Measurements from ENCODE around the gene DNM3.

DNA sequence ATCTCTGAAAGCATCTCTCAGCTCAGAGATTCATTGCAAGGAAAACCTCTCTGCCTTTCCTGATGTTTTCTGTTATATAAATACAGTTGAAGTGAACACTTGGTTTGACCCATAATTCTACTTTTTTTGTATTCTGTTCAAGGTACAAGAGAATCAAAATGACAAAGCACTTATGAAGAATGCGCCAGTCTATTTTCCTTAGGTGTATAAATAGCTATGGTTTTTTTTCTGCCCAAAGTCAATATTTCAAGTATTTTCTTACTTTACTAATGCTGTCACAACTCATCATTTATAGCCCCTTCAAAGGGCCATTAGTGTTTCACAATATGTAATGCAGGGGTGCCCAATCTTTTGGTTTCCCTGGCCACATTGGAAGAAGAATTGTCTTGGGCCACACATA, 436.7 kb downstream of the DNM3 start:
- TF ChIP-seq, protein P1, sequence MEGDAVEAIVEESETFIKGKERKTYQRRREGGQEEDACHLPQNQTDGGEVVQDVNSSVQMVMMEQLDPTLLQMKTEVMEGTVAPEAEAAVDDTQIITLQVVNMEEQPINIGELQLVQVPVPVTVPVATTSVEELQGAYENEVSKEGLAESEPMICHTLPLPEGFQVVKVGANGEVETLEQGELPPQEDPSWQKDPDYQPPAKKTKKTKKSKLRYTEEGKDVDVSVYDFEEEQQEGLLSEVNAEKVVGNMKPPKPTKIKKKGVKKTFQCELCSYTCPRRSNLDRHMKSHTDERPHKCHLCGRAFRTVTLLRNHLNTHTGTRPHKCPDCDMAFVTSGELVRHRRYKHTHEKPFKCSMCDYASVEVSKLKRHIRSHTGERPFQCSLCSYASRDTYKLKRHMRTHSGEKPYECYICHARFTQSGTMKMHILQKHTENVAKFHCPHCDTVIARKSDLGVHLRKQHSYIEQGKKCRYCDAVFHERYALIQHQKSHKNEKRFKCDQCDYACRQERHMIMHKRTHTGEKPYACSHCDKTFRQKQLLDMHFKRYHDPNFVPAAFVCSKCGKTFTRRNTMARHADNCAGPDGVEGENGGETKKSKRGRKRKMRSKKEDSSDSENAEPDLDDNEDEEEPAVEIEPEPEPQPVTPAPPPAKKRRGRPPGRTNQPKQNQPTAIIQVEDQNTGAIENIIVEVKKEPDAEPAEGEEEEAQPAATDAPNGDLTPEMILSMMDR (IDR thresholded peaks at IDR 0.05): no peak
- TF ChIP-seq POLR2A (IDR thresholded peaks at IDR 0.05): no peak

Measured in lower leg skin (tissue), 3 donors.